Measurements from ENCODE around the gene EVX2.

The EVX2 gene

GRCh38 chr2:176088048-176088936 lies 4.5 kb upstream of the EVX2 start:
- no peak overlapping the region for H3K9ac ChIP-seq (ENCODE audit: low read depth, low read length)
- H3K4me3 ChIP-seq (ENCODE audit: low read depth, low read length) = peak overlapping the region; percentile 49
- no peaks in the 10 kb centered on the region for H3K4me1 ChIP-seq (ENCODE audit: control insufficient read depth, insufficient read depth, low read length)
- H3K9me3 ChIP-seq (ENCODE audit: control insufficient read depth, insufficient read depth, low read length) = no peaks in the 10 kb centered on the region
- H3K27me3 ChIP-seq (ENCODE audit: control insufficient read depth, insufficient read depth, low read length) = peaks cover 95% of the 10 kb centered on the region
- H3K36me3 ChIP-seq (ENCODE audit: control insufficient read depth, insufficient read depth, low read length) = no peaks in the 10 kb centered on the region

DNA sequence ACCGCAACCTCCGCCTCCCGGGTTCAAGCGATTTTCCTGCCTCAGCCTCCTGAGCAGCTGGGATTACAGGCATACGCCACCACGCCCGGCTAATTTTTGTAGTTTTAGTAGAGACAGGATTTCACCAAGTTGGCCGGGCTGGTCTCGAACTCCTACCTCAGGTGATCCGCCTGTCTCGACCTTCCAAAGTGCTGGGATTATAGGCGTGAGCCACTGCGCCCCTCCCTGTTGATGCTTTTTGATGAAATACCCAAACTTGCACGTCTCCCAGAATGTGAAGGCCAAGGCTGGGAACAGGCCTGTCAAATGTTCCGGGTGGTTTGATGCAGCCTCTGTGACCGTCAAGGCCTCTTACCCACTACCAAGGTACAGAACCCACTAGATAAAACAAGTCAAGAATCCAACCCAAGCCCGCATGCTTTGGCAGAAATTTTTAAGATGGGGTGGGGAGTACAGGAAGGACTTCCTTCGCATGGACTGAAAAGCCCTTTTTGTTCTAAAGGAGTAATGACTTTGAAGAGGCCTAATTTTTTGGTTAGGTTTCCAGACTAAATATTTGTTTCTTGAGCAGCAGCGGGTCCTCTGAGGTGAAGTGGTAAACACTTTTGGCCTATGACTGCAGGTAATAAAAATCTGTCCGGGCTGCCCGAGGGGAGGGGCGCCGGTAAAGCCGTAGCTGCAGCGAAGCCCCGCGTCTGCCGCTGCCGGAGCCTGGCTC lies 3.7 kb upstream of the EVX2 start:
- Histone ChIP-seq H3K36me3 (ENCODE audit: control insufficient read depth, insufficient read depth, low read length) (no peaks in the 10 kb centered on the region), H3K27me3 (ENCODE audit: control insufficient read depth, insufficient read depth, low read length) (peaks cover 98% of the 10 kb centered on the region)

GRCh38 chr2:176085861-176086771 lies 2.4 kb upstream of the EVX2 start:
- no peaks in the 10 kb centered on the region for H3K9me3 ChIP-seq (ENCODE audit: control insufficient read depth, insufficient read depth, low read length)
- H3K27me3 ChIP-seq (ENCODE audit: control insufficient read depth, insufficient read depth, low read length) = peaks cover 100% of the 10 kb centered on the region

More for the DNA sequence above, 3.7 kb upstream of the EVX2 start:
- Histone ChIP-seq H3K9me3 (ENCODE audit: control insufficient read depth, insufficient read depth, low read length) (no peaks in the 10 kb centered on the region), H3K9ac (ENCODE audit: low read depth, low read length) (no peak overlapping the region), H3K4me1 (ENCODE audit: control insufficient read depth, insufficient read depth, low read length) (no peaks in the 10 kb centered on the region), H3K4me3 (ENCODE audit: low read depth, low read length) (peak overlapping the region; percentile 49)

GRCh38 chr2:176085120-176085788 lies 1.5 kb upstream of the EVX2 start:
- H3K9me3 ChIP-seq (ENCODE audit: control insufficient read depth, insufficient read depth, low read length) = no peaks in the 10 kb centered on the region
- H3K9ac ChIP-seq (ENCODE audit: low read depth, low read length) = no peak overlapping the region
- H3K27me3 ChIP-seq (ENCODE audit: control insufficient read depth, insufficient read depth, low read length) = peaks cover 100% of the 10 kb centered on the region
- H3K4me3 ChIP-seq (ENCODE audit: low read depth, low read length) = peak overlapping the region; percentile 35
- H3K36me3 ChIP-seq (ENCODE audit: control insufficient read depth, insufficient read depth, low read length) = no peaks in the 10 kb centered on the region
- H3K4me1 ChIP-seq (ENCODE audit: control insufficient read depth, insufficient read depth, low read length) = no peaks in the 10 kb centered on the region

More at GRCh38 chr2:176085861-176086771, 2.4 kb upstream of the EVX2 start:
- no peaks in the 10 kb centered on the region for H3K36me3 ChIP-seq (ENCODE audit: control insufficient read depth, insufficient read depth, low read length)
- H3K4me3 ChIP-seq (ENCODE audit: low read depth, low read length) = peak overlapping the region; percentile 35
- no peak overlapping the region for H3K9ac ChIP-seq (ENCODE audit: low read depth, low read length)
- no peaks in the 10 kb centered on the region for H3K4me1 ChIP-seq (ENCODE audit: control insufficient read depth, insufficient read depth, low read length)

DNA sequence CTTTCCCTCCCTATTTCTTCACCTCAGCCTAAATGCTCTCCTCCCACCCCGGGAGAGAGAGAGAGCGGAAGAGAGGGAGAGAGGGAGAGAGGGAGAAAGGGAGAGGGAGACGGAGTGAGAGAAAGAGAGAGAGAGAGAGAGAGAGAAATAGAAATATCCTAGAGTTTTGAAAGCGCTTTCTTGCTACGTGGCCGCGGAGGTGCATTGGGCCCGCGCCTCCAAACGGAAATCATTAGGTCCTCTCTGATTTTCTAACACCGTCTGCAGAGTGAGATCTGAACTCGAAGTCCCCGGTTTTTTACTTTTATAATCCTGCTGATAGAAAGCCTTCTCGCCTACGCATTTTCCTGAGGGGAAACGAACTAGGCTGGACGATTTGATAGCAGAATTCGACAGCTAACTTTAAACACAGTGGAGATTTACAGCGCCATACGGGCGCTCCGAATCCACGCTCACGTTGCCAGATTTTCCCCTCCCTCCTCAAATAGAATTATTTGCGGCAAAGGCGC lies 903 bp upstream of the EVX2 start:
- no peak overlapping the region for H3K9ac ChIP-seq (ENCODE audit: low read depth, low read length)
- no peaks in the 10 kb centered on the region for H3K36me3 ChIP-seq (ENCODE audit: control insufficient read depth, insufficient read depth, low read length)
- H3K27me3 ChIP-seq (ENCODE audit: control insufficient read depth, insufficient read depth, low read length) = peaks cover 95% of the 10 kb centered on the region
- no peaks in the 10 kb centered on the region for H3K4me1 ChIP-seq (ENCODE audit: control insufficient read depth, insufficient read depth, low read length)
- H3K9me3 ChIP-seq (ENCODE audit: control insufficient read depth, insufficient read depth, low read length) = no peaks in the 10 kb centered on the region
- H3K4me3 ChIP-seq (ENCODE audit: low read depth, low read length) = peak overlapping the region; percentile 35

DNA sequence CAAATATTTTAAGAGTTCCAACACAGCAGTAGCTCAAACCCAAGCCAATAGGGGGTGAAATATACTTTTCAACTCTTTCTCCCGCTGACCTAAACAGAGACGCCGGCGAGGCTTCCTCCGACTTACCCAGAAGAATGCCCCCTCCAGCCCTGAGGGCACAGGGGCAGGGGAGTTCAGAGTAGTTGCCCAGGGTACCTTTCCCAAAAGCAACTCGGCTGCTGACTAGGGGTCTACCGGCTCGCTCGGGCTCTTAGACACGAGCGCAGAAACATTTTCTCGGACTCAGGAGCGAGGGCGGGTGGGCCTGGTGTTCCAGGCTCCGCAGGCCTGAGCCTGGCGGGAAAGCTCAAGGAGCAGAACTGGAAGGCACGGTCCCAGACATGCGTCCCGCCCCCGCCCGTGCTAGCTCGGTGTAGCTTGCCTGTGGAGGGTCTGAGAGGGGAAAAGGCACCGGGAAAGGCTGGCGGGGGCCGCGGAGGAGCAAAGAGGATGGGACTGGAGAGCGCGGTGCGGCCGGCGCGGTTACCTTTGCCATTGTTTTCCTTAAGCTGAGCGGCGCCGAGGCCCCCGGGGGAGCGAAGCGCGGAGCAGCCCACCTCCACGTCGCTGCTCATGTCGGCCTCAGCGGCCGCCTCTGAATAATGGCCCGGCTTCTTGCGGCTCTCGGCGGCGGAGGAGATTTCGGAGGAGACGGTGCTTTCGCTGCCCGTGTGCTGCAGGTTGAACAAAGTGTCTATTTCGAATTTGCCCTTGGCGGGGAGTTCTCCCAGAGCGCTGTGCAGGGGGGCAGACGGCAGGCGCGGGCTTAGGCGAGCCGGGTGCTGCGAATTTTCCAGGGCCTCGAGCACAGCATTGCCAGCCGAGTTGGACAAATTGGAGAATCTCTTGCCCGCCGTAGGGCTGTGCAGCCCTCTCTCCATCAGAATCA lies 674 bp downstream of the EVX2 start:
- H3K4me1 ChIP-seq (ENCODE audit: control insufficient read depth, insufficient read depth, low read length) = peaks cover 3% of the 10 kb centered on the region
- H3K27me3 ChIP-seq (ENCODE audit: control insufficient read depth, insufficient read depth, low read length) = peaks cover 95% of the 10 kb centered on the region
- H3K9ac ChIP-seq (ENCODE audit: low read depth, low read length) = no peak overlapping the region
- H3K36me3 ChIP-seq (ENCODE audit: control insufficient read depth, insufficient read depth, low read length) = no peaks in the 10 kb centered on the region
- H3K9me3 ChIP-seq (ENCODE audit: control insufficient read depth, insufficient read depth, low read length) = no peaks in the 10 kb centered on the region
- peak overlapping the region; percentile 18 for H3K4me3 ChIP-seq (ENCODE audit: low read depth, low read length)

DNA sequence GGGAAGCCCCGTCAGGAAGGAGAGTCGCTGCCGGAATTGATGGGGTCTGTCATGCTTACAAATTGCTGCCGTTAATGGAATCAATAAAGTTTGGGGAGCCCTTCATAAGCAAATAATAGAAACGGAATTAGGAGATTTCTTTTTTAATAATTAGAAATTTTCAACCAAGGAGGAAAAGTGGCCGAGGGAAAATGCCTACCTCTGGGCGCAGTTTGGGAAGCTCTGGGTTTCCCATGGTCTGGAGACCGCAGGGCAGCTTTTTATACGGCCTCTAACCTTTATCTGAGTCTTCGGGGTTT lies 1.3 kb downstream of the EVX2 start:
- peaks cover 95% of the 10 kb centered on the region for H3K27me3 ChIP-seq (ENCODE audit: control insufficient read depth, insufficient read depth, low read length)
- H3K9ac ChIP-seq (ENCODE audit: low read depth, low read length) = no peak overlapping the region
- H3K36me3 ChIP-seq (ENCODE audit: control insufficient read depth, insufficient read depth, low read length) = no peaks in the 10 kb centered on the region
- H3K9me3 ChIP-seq (ENCODE audit: control insufficient read depth, insufficient read depth, low read length) = no peaks in the 10 kb centered on the region
- H3K4me1 ChIP-seq (ENCODE audit: control insufficient read depth, insufficient read depth, low read length) = peaks cover 3% of the 10 kb centered on the region
- peak overlapping the region; percentile 18 for H3K4me3 ChIP-seq (ENCODE audit: low read depth, low read length)

GRCh38 chr2:176081837-176082524 lies 1.8 kb downstream of the EVX2 start:
- no peak overlapping the region for H3K9ac ChIP-seq (ENCODE audit: low read depth, low read length)
- peak overlapping the region; percentile 18 for H3K4me3 ChIP-seq (ENCODE audit: low read depth, low read length)
- H3K9me3 ChIP-seq (ENCODE audit: control insufficient read depth, insufficient read depth, low read length) = no peaks in the 10 kb centered on the region
- no peaks in the 10 kb centered on the region for H3K36me3 ChIP-seq (ENCODE audit: control insufficient read depth, insufficient read depth, low read length)
- H3K27me3 ChIP-seq (ENCODE audit: control insufficient read depth, insufficient read depth, low read length) = peaks cover 95% of the 10 kb centered on the region
- peaks cover 3% of the 10 kb centered on the region for H3K4me1 ChIP-seq (ENCODE audit: control insufficient read depth, insufficient read depth, low read length)

- Histone ChIP-seq H3K27me3 (ENCODE audit: control insufficient read depth, insufficient read depth, low read length) (peaks cover 95% of the 10 kb centered on the region), H3K4me3 (ENCODE audit: low read depth, low read length) (peak overlapping the region; percentile 43), H3K4me1 (ENCODE audit: control insufficient read depth, insufficient read depth, low read length) (peaks cover 3% of the 10 kb centered on the region), H3K9ac (ENCODE audit: low read depth, low read length) (no peak overlapping the region), H3K36me3 (ENCODE audit: control insufficient read depth, insufficient read depth, low read length) (no peaks in the 10 kb centered on the region), H3K9me3 (ENCODE audit: control insufficient read depth, insufficient read depth, low read length) (no peaks in the 10 kb centered on the region)
Observed at GRCh38 chr2:176081376-176081836, 2.4 kb downstream of the EVX2 start.

All from iPS-15b (cell line).